Esophagus squamous epithelium (tissue), 4 donors: ENCODE measurements around the gene SBNO1.

Experiments
- POLR2A ChIP-seq, 4 donors: fragments of 450-650 bp; IDR thresholded peaks; one replicate each; pipeline ENCODE4 v1.6.1; 2017; ENCODE audit warnings: antibody characterized with exemption in 4 of 4, mild to moderate bottlenecking in 4 of 4, moderate library complexity in 3 of 4
- TF ChIP-seq, protein P1 (sequence below), 6 experiments: fragments of 450-650 bp in 4 of 6; fragments of 200-600 bp in 2 of 6; sonication (generic) in 2 of 6; IDR thresholded peaks; one replicate each; pipeline ENCODE4 v1.5.1; 2016 to 2019; ENCODE audit warnings: antibody characterized with exemption in 6 of 6, mild to moderate bottlenecking in 4 of 6, moderate library complexity in 4 of 6

DNA sequence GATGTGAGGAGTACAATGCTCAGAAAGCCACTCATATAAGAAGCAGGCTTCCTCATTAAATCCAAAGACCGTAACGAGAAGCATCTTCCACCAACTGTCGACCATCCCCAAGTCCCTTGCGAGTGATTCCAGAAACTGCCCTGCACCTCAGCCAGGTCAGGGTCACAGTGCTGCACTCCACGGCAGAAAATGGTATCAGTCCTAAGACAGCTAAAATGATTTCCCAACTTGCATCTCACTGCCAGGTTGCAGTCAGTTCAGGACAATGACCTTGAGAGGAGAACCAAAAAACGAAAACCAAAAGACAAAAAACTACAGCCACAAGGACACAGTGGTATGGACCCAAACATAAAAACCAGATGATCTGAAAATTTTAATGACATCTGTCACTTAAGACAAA lies 20.6 kb downstream of the SBNO1 start:
- TF ChIP-seq, protein P1, sequence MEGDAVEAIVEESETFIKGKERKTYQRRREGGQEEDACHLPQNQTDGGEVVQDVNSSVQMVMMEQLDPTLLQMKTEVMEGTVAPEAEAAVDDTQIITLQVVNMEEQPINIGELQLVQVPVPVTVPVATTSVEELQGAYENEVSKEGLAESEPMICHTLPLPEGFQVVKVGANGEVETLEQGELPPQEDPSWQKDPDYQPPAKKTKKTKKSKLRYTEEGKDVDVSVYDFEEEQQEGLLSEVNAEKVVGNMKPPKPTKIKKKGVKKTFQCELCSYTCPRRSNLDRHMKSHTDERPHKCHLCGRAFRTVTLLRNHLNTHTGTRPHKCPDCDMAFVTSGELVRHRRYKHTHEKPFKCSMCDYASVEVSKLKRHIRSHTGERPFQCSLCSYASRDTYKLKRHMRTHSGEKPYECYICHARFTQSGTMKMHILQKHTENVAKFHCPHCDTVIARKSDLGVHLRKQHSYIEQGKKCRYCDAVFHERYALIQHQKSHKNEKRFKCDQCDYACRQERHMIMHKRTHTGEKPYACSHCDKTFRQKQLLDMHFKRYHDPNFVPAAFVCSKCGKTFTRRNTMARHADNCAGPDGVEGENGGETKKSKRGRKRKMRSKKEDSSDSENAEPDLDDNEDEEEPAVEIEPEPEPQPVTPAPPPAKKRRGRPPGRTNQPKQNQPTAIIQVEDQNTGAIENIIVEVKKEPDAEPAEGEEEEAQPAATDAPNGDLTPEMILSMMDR (IDR thresholded peaks at IDR 0.05): no peak
- TF ChIP-seq POLR2A (IDR thresholded peaks at IDR 0.05): no peak
